Lung (tissue), 12 donors: Measurements from ENCODE around the gene FCER2. TPM values are rescaled to one million over a fixed set of nuclear protein-coding genes. Genes with fewer than 3 reads are reported as not detected.

Source experiments
- ATAC-seq: fragments of 200-7000 bp; cut with Tn5 transposase; one replicate; pipeline ENCODE4 v1.9.1; 2020; ENCODE audit warnings: moderate number of reproducible peaks; ENCODE audit not compliant: insufficient read depth, low FRiP score
- DNase-seq, 3 donors: peaks; one replicate each; pipeline ENCODE4 v3.0.0-alpha.2; 2013 to 2017
- H3K27ac ChIP-seq, 2 donors: one replicate each; pipeline ENCODE4 v1.5.1; 2013; ENCODE audit warnings: mild to moderate bottlenecking in 2 of 2, moderate library complexity in 2 of 2, control low read depth in 1 of 2, inconsistent platforms in 1 of 2, low read depth in 1 of 2, low read length in 1 of 2
- H3K27me3 ChIP-seq, 3 donors: one replicate each; pipeline ENCODE4 v1.5.1; 2013; ENCODE audit warnings: low read length in 2 of 3; ENCODE audit not compliant: control insufficient read depth in 3 of 3, insufficient read depth in 3 of 3
- H3K36me3 ChIP-seq, 4 donors: one replicate each; pipeline ENCODE4 v1.5.1; 2013; ENCODE audit warnings: low read length in 4 of 4, mild to moderate bottlenecking in 1 of 4, moderate library complexity in 1 of 4; ENCODE audit not compliant: control insufficient read depth in 4 of 4, insufficient read depth in 4 of 4
- H3K4me1 ChIP-seq, 5 donors: one replicate each; pipeline ENCODE4 v1.5.1; 2013; ENCODE audit warnings: low read length in 5 of 5, mild to moderate bottlenecking in 2 of 5, moderate library complexity in 1 of 5; ENCODE audit not compliant: control insufficient read depth in 5 of 5, insufficient read depth in 5 of 5
- H3K4me3 ChIP-seq: one replicate; pipeline ENCODE4 v1.5.1; 2013; ENCODE audit warnings: mild to moderate bottlenecking, control low read depth, moderate library complexity
- H3K9ac ChIP-seq, 2 donors: one replicate each; pipeline ENCODE4 v1.5.1; 2013; ENCODE audit warnings: low read length in 2 of 2, control low read depth in 1 of 2; ENCODE audit not compliant: insufficient read depth in 1 of 2
- H3K9me3 ChIP-seq, 4 donors: one replicate each; pipeline ENCODE4 v1.5.1; 2013; ENCODE audit warnings: low read length in 3 of 4, mild to moderate bottlenecking in 1 of 4, moderate library complexity in 1 of 4; ENCODE audit not compliant: control insufficient read depth in 4 of 4, insufficient read depth in 3 of 4
- CTCF ChIP-seq: IDR thresholded peaks from 2 replicates; pipeline ENCODE4 v1.5.1; 2012; ENCODE audit warnings: mild to moderate bottlenecking; ENCODE audit errors: control extremely low read depth, extremely low read depth
- WGBS, 2 donors: extraction: QIAGEN DNeasy Blood & Tissue Kit; methylation state at CpG; one replicate each; pipeline ENCODE4 v1.1.7; 2013; 5-methylcytosine and 5-hydroxymethylcytosine counted together
- polyA plus RNA-seq, 2 donors: library from polyadenylated mRNA; stranded (reverse); fragments of 200-250 nt; gene quantifications; one replicate each; pipeline ENCODE4 v1.2.1, GENCODE V29; 2013
- total RNA-seq, 2 donors: library from RNA; depleted of rRNA in 1 of 2; stranded (reverse); fragments of >200 nt in 1 of 2; gene quantifications; one replicate each; pipeline ENCODE4 v1.2.1, GENCODE V29; 2014 to 2021
- donor health status: control.
- donor health status: control.
- donor health status: Bipolar disorder and iron deficiency.
- donor health status: healthy.
- donor health status: DM: yes; HTN: yes; CAD: no.

The FCER2 gene
- total and polyA plus RNA-seq, 4 donors, result 0.37 to 1.2 (median 0.45) TPM

- H3K9ac ChIP-seq, result no peak overlapping the region
- no peak for TF ChIP-seq CTCF
- WGBS, 2 donors, result 61 to 65% methylated on average over 6 of the region's 6 CpGs
- no peak for DNase-seq
- H3K9me3 ChIP-seq, result peaks cover 0 to 2% (median 0%) of the 10 kb centered on the region in 4 donors
- no peak for ATAC-seq
- H3K27ac ChIP-seq, result no peak overlapping the region
- H3K36me3 ChIP-seq, result no peaks in the 10 kb centered on the region
- H3K27me3 ChIP-seq, result peaks cover 0 to 6% (median 0%) of the 10 kb centered on the region in 3 donors
- no peaks in the 10 kb centered on the region for H3K4me1 ChIP-seq
- H3K4me3 ChIP-seq, result no peak overlapping the region
Measured at GRCh38 chr19:7740682-7741054, 38.7 kb upstream of the FCER2 start.

- Histone ChIP-seq H3K9me3 (peaks cover 0 to 2% (median 0%) of the 10 kb centered on the region in 4 donors), H3K4me3 (no peak overlapping the region), H3K27ac (no peak overlapping the region), H3K36me3 (no peaks in the 10 kb centered on the region), H3K9ac (no peak overlapping the region), H3K4me1 (no peaks in the 10 kb centered on the region), H3K27me3 (peaks cover 0 to 6% (median 0%) of the 10 kb centered on the region in 3 donors)
- DNase-seq, result no peak
- no peak for ATAC-seq
- TF ChIP-seq CTCF, result no peak
- 77 to 87% methylated on average over 19 of the region's 19 CpGs for WGBS, 2 donors
Measured at GRCh38 chr19:7739801-7740681, 38.1 kb upstream of the FCER2 start.

- Histone ChIP-seq H3K9ac (no peak overlapping the region), H3K9me3 (peaks cover 0 to 2% (median 0%) of the 10 kb centered on the region in 4 donors), H3K27ac (no peak overlapping the region), H3K4me1 (no peaks in the 10 kb centered on the region), H3K4me3 (no peak overlapping the region), H3K36me3 (no peaks in the 10 kb centered on the region), H3K27me3 (peaks cover 0 to 8% (median 0%) of the 10 kb centered on the region in 3 donors)
- WGBS, 2 donors, result 46 to 49% methylated on average over 2 of the region's 2 CpGs
- ATAC-seq (no peak), DNase-seq (no peak)
- TF ChIP-seq CTCF, result no peak
Measured at GRCh38 chr19:7739211-7739755, 37.4 kb upstream of the FCER2 start.
